K562 (cell line): ENCODE data around the gene GHRL. TPM values are rescaled to one million over a fixed set of nuclear protein-coding genes. Genes with fewer than 3 reads are reported as not detected.

Experiments
- FOXK1 ChIP-seq: sonication (generic); formaldehyde crosslinking; IDR thresholded peaks from 2 replicates; pipeline ENCODE4 v1.8.0; 2022; ENCODE audit warnings: missing genetic modification reagents, mild to moderate bottlenecking, borderline replicate concordance
- JUN ChIP-seq, 2 experiments: sonication (generic) in 1 of 2; formaldehyde crosslinking in 1 of 2; IDR thresholded peaks; 2 replicates each; pipeline versions ENCODE4 v1.6.1 to v1.8.0; 2012 to 2022; ENCODE audit warnings: borderline replicate concordance in 2 of 2, mild to moderate bottlenecking in 2 of 2, improper control_type of control experiment in 1 of 2, low read depth in 1 of 2, low read length in 1 of 2, missing genetic modification reagents in 1 of 2
- KLF16 ChIP-seq: IDR thresholded peaks from 2 replicates; pipeline ENCODE4 v1.6.1; 2016; ENCODE audit warnings: antibody characterized with exemption
- RBM14 ChIP-seq: fragments of 200-400 bp; formaldehyde crosslinking; IDR thresholded peaks from 2 replicates; pipeline ENCODE4 v1.6.1; 2018; ENCODE audit warnings: low read depth, mild to moderate bottlenecking, low read length, moderate library complexity, borderline replicate concordance; ENCODE audit not compliant: insufficient read depth
- ZNF766 ChIP-seq: fragments of 200-800 bp; sonication (Bioruptor generic); conservative IDR thresholded peaks from 2 replicates; pipeline ENCODE4 v1.6.1; 2016; ENCODE audit warnings: missing genetic modification characterization, missing compliant biosample characterization
- polyA plus RNA-seq, 8 experiments: library from polyadenylated mRNA; depleted of rRNA in 4 of 8; stranded (reverse) in 5 of 8; unstranded in 3 of 8; fragments of >200 nt; fragmentation: Nextera tagmentation in 2 of 8; fragmentation: Illumina TruSeq in 1 of 8; extraction: Ambion mirVana in 2 of 8; extraction: Trizol in 1 of 8; gene quantifications; 2 replicates each; pipeline versions ENCODE4 v1.2.1 to v1.2.3, GENCODE V29; 2011 to 2014; ENCODE audit warnings: inconsistent platforms in 1 of 8, missing spikeins in 1 of 8
- total RNA-seq, 7 experiments: library from RNA; depleted of rRNA in 6 of 7; stranded (reverse); fragments of >200 nt in 6 of 7; fragmentation: Illumina TruSeq in 2 of 7; extraction: Trizol in 2 of 7; gene quantifications; 2 replicates each; pipeline versions ENCODE4 v1.2.1 to v1.2.3, GENCODE V29; 2011 to 2021; ENCODE audit warnings: low replicate concordance in 1 of 7
- TF ChIP-seq, protein P1 (sequence below): fragments of 200-800 bp; sonication (Bioruptor generic); IDR thresholded peaks from 2 replicates; pipeline ENCODE4 v1.6.1; 2016; ENCODE audit warnings: missing genetic modification characterization, missing compliant biosample characterization
- TF ChIP-seq, protein P2 (sequence below), 3 experiments: IDR thresholded peaks in 2 of 3; conservative IDR thresholded peaks in 1 of 3; 2 replicates each; pipeline ENCODE4 v1.5.1; 2011 to 2012; ENCODE audit warnings: low read length in 3 of 3, mild to moderate bottlenecking in 3 of 3, control low read depth in 2 of 3, improper control_type of control experiment in 1 of 3, inconsistent platforms in 1 of 3, low read depth in 1 of 3, mixed read lengths in 1 of 3, moderate library complexity in 1 of 3; ENCODE audit not compliant: insufficient read depth in 2 of 3

The GHRL gene
- total and polyA plus RNA-seq, 9 of the 15 experiments (the other 6 are each of a cell fraction or from before 2014, with no cell fraction given): 0.08 to 0.29 (median 0.15) TPM; not detected in 5

DNA sequence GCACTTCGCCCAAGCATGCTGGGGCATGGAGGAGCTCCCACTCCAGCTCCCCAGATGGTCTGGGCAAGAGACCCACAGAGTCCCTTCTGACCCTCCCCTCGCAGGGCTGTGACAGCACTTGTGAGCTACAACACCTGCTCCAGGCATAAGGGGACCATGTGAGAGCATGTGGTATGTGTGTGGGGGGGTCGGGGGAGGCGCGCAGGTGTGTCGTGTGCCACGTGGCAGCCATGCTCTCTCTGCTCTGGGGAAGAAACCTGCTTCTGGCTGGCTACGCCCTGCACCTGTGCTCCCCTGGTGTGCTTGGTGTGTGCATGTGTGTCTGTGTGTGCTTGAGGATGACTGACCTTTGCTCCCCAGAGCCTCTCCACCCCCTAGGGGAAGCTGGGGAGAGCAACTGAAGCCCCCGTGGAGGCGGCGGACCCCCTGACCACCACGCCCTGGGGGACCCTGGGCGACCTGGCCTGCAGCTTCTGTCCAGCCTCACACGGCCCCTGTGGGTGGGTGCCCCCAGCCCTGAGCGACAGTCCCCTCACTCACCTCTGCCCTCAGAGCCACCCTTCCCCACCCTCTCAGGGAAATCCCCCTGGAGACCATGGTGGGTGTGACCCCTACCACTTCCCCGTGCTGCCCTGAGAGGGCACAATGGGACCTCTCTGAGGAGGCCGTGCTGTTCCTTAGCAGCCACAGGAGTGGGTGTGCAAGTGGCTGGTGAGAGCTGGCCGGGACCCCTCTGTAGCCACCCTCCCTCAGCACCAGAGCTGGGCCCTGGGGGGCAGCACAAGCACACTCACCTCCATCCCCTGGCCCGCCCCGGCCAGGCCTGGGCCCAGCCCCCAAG is 44.8 kb upstream of the GHRL start (continued):
- TF ChIP-seq, protein P1, sequence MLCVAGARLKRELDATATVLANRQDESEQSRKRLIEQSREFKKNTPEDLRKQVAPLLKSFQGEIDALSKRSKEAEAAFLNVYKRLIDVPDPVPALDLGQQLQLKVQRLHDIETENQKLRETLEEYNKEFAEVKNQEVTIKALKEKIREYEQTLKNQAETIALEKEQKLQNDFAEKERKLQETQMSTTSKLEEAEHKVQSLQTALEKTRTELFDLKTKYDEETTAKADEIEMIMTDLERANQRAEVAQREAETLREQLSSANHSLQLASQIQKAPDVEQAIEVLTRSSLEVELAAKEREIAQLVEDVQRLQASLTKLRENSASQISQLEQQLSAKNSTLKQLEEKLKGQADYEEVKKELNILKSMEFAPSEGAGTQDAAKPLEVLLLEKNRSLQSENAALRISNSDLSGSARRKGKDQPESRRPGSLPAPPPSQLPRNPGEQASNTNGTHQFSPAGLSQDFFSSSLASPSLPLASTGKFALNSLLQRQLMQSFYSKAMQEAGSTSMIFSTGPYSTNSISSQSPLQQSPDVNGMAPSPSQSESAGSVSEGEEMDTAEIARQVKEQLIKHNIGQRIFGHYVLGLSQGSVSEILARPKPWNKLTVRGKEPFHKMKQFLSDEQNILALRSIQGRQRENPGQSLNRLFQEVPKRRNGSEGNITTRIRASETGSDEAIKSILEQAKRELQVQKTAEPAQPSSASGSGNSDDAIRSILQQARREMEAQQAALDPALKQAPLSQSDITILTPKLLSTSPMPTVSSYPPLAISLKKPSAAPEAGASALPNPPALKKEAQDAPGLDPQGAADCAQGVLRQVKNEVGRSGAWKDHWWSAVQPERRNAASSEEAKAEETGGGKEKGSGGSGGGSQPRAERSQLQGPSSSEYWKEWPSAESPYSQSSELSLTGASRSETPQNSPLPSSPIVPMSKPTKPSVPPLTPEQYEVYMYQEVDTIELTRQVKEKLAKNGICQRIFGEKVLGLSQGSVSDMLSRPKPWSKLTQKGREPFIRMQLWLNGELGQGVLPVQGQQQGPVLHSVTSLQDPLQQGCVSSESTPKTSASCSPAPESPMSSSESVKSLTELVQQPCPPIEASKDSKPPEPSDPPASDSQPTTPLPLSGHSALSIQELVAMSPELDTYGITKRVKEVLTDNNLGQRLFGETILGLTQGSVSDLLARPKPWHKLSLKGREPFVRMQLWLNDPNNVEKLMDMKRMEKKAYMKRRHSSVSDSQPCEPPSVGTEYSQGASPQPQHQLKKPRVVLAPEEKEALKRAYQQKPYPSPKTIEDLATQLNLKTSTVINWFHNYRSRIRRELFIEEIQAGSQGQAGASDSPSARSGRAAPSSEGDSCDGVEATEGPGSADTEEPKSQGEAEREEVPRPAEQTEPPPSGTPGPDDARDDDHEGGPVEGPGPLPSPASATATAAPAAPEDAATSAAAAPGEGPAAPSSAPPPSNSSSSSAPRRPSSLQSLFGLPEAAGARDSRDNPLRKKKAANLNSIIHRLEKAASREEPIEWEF (CRISPR knock-in tag): no peak
- no peak for TF ChIP-seq FOXK1 (CRISPR knock-in tag)
- TF ChIP-seq JUN (IDR thresholded peaks at IDR 0.05; ENCODE audit: borderline replicate concordance, low read depth, low read length): no peak
- TF ChIP-seq JUN (CRISPR knock-in tag; IDR thresholded peaks at IDR 0.05; ENCODE audit: borderline replicate concordance): no peak
- no peak for TF ChIP-seq ZNF766 (CRISPR knock-in tag)
- no peak for TF ChIP-seq RBM14
- TF ChIP-seq, protein P2, sequence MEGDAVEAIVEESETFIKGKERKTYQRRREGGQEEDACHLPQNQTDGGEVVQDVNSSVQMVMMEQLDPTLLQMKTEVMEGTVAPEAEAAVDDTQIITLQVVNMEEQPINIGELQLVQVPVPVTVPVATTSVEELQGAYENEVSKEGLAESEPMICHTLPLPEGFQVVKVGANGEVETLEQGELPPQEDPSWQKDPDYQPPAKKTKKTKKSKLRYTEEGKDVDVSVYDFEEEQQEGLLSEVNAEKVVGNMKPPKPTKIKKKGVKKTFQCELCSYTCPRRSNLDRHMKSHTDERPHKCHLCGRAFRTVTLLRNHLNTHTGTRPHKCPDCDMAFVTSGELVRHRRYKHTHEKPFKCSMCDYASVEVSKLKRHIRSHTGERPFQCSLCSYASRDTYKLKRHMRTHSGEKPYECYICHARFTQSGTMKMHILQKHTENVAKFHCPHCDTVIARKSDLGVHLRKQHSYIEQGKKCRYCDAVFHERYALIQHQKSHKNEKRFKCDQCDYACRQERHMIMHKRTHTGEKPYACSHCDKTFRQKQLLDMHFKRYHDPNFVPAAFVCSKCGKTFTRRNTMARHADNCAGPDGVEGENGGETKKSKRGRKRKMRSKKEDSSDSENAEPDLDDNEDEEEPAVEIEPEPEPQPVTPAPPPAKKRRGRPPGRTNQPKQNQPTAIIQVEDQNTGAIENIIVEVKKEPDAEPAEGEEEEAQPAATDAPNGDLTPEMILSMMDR (IDR thresholded peaks at IDR 0.05 in 2 of 3, conservative IDR thresholded peaks at IDR 0.05 in 1 of 3; ENCODE audit: insufficient read depth in 2 of 3, low read depth in 1 of 3, low read length in 3 of 3): peak in 2 of 3 experiments; percentile 23; a peak in 1 of 6 replicates
- no peak for TF ChIP-seq KLF16
- TF ChIP-seq, all 486 proteins: peak for 8
